Thyroid gland (tissue), 4 donors: ENCODE results near the gene BBIP1. TPM values are rescaled to one million over a fixed set of nuclear protein-coding genes. Genes with fewer than 3 reads are reported as not detected.

Source experiments
- DNase-seq, 2 donors: peaks; one replicate each; pipeline ENCODE4 v3.0.0-alpha.2; 2019
- H3K27ac ChIP-seq, 3 donors: fragments of 200-600 bp; sonication (generic); 1 replicate in 2 of 3; 2 replicates in 1 of 3; pipeline ENCODE4 v1.5.1; 2016 to 2019; ENCODE audit warnings: mild to moderate bottlenecking in 1 of 3, moderate library complexity in 1 of 3
- H3K27me3 ChIP-seq: fragments of 200-600 bp; sonication (generic); one replicate; pipeline ENCODE4 v1.5.1; 2019
- H3K36me3 ChIP-seq, 2 donors: fragments of 200-600 bp; sonication (generic); one replicate each; pipeline ENCODE4 v1.5.1; 2016 to 2019
- H3K4me1 ChIP-seq, 2 donors: fragments of 200-600 bp; sonication (generic); one replicate each; pipeline ENCODE4 v1.5.1; 2017 to 2019
- H3K4me3 ChIP-seq, 3 donors: fragments of 200-600 bp; sonication (generic); replicated peaks in 1 of 3; 1 replicate in 2 of 3; 2 replicates in 1 of 3; pipeline ENCODE4 v1.5.1; 2016; ENCODE audit warnings: mild to moderate bottlenecking in 1 of 3
- H3K9me3 ChIP-seq: fragments of 200-600 bp; sonication (generic); one replicate; pipeline ENCODE4 v1.5.1; 2017
- POLR2A ChIP-seq, 2 donors: fragments of 450-650 bp; IDR thresholded peaks; one replicate each; pipeline ENCODE4 v1.6.1; 2017; ENCODE audit warnings: antibody characterized with exemption in 2 of 2, mild to moderate bottlenecking in 2 of 2, moderate library complexity in 1 of 2
- WGBS, 2 donors: methylation state at CpG; one replicate each; pipeline ENCODE4 v1.1.5; 2017; 5-methylcytosine and 5-hydroxymethylcytosine counted together
- intact Hi-C: fragments of 100-400 bp; cut with DNase I; formaldehyde crosslinking; loops from one replicate; pipeline ENCODE4 v1.15.1; 2023
- total RNA-seq, 4 donors: library from RNA; depleted of rRNA; stranded (reverse); fragments of >200 nt; gene quantifications; one replicate each; pipeline ENCODE4 v1.2.3, GENCODE V29; 2016
- TF ChIP-seq, protein P1 (sequence below), 6 experiments: fragments of 200-600 bp in 3 of 6; fragments of 450-650 bp in 3 of 6; sonication (generic) in 3 of 6; IDR thresholded peaks; one replicate each; pipeline ENCODE4 v1.5.1; 2016 to 2019; ENCODE audit warnings: antibody characterized with exemption in 6 of 6, mild to moderate bottlenecking in 2 of 6, inconsistent platforms in 1 of 6, moderate library complexity in 1 of 6

The BBIP1 gene
- total RNA-seq, 4 donors from 2014 or later, result 27.3 to 48.4 (median 34.1) TPM

DNA sequence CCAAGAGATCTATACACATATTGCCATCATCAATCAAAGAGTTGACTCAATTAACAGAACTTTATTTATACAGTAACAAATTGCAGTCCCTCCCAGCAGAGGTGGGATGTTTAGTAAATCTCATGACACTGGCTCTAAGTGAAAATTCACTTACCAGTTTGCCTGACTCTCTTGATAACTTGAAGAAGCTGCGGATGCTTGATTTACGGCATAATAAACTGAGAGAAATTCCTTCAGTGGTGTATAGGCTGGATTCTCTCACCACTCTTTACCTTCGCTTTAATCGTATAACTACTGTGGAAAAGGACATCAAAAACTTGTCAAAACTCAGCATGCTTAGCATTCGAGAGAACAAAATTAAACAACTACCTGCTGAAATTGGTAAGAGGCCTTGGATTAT, 45.7 kb upstream of the BBIP1 start:
- Histone ChIP-seq H3K27me3 (no peaks in the 10 kb centered on the region), H3K9me3 (no peaks in the 10 kb centered on the region), H3K36me3 (no peaks in the 10 kb centered on the region), H3K27ac (no peak overlapping the region), H3K4me3 (no peak overlapping the region), H3K4me1 (peaks cover 19 to 24% of the 10 kb centered on the region in 2 donors)
- intact Hi-C loops, result no loop called here
- 95 to 96% methylated on average over 5 of the region's 5 CpGs for WGBS, 2 donors
- no peak for DNase-seq
- TF ChIP-seq, protein P1, sequence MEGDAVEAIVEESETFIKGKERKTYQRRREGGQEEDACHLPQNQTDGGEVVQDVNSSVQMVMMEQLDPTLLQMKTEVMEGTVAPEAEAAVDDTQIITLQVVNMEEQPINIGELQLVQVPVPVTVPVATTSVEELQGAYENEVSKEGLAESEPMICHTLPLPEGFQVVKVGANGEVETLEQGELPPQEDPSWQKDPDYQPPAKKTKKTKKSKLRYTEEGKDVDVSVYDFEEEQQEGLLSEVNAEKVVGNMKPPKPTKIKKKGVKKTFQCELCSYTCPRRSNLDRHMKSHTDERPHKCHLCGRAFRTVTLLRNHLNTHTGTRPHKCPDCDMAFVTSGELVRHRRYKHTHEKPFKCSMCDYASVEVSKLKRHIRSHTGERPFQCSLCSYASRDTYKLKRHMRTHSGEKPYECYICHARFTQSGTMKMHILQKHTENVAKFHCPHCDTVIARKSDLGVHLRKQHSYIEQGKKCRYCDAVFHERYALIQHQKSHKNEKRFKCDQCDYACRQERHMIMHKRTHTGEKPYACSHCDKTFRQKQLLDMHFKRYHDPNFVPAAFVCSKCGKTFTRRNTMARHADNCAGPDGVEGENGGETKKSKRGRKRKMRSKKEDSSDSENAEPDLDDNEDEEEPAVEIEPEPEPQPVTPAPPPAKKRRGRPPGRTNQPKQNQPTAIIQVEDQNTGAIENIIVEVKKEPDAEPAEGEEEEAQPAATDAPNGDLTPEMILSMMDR (IDR thresholded peaks at IDR 0.05), result no peak
- no peak for TF ChIP-seq POLR2A (IDR thresholded peaks at IDR 0.05)

DNA sequence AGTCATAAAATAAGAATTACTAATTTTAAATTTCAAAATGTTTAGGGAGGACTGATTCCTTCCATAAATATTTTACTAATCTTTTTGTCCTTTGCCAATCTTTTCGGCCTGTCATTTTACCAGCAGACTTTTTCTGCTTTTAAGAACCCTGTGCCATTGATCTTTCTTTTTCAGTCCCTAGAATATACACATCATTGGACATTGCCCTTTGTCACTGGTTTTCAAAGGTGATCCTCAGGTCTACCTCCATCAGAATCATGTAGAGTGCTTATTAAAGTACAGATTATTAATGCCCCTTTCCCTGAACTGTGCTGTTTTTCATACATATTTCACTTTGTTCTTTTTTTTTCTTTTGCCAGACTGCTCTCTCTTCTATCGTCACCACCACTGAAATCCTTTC, 44.2 kb upstream of the BBIP1 start:
- no peak overlapping the region for H3K4me3 ChIP-seq
- H3K27ac ChIP-seq, result no peak overlapping the region
- TF ChIP-seq POLR2A (IDR thresholded peaks at IDR 0.05), result no peak
- TF ChIP-seq, protein P1 (IDR thresholded peaks at IDR 0.05), result no peak
- no peaks in the 10 kb centered on the region for H3K36me3 ChIP-seq
- H3K9me3 ChIP-seq, result no peaks in the 10 kb centered on the region
- intact Hi-C loops, result no loop called here
- 94 to 96% methylated on average over 2 of the region's 2 CpGs for WGBS, 2 donors
- H3K27me3 ChIP-seq, result no peaks in the 10 kb centered on the region
- no peak for DNase-seq
- peaks cover 21 to 26% of the 10 kb centered on the region in 2 donors for H3K4me1 ChIP-seq

DNA sequence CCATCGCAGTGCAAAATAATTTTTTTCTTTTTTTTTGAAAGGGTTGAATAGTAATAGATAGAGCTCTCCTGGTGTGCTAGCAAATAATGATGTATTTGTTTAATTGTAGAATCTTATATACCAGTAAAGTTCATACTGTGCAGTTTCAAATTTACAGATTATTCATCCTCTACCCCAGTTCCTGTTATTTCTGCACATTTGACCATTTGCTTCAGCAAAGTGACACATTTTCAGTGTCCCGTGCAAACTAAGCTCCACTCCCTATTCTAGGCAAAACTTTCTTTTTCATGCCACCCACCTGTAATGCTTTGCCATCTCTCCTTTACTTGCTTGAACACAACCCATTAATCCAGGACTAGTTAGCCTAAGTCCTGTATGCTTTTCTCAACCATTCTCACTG, 43.5 kb upstream of the BBIP1 start:
- WGBS, 2 donors, result 90 to 94% methylated on average over 2 of the region's 2 CpGs
- no peak overlapping the region for H3K4me3 ChIP-seq
- no peak for TF ChIP-seq POLR2A (IDR thresholded peaks at IDR 0.05)
- TF ChIP-seq, protein P1 (IDR thresholded peaks at IDR 0.05), result no peak
- no peak overlapping the region for H3K27ac ChIP-seq
- intact Hi-C loops, result no loop called here
- no peak for DNase-seq
- H3K27me3 ChIP-seq, result no peaks in the 10 kb centered on the region
- H3K4me1 ChIP-seq, result peaks cover 21 to 26% of the 10 kb centered on the region in 2 donors
- H3K36me3 ChIP-seq, result no peaks in the 10 kb centered on the region
- H3K9me3 ChIP-seq, result no peaks in the 10 kb centered on the region

DNA sequence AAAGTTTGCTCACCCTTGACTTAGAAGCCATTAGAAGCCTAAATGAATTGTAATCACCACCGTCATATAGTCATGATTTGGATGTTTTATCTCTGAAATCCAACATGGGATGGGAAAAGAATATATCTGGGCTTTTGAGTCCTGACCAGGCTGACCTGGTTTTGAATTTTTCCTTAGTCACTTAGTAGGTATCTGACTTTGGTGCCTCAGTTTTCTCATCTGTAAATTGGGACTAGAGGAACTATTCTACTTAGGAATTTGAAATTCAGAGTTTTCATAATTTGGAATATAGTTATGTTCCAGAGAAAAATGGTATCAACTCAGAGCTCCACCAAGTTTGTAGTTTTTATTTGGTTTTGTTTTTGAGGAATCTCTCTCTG, 41.3 kb upstream of the BBIP1 start:
- Histone ChIP-seq H3K4me3 (no peak overlapping the region), H3K36me3 (no peaks in the 10 kb centered on the region), H3K27ac (no peak overlapping the region), H3K4me1 (peaks cover 16 to 26% of the 10 kb centered on the region in 2 donors), H3K9me3 (no peaks in the 10 kb centered on the region), H3K27me3 (no peaks in the 10 kb centered on the region)
- DNase-seq, result no peak
- intact Hi-C loops, result no loop called here
- WGBS, 2 donors, result 96 to 98% methylated on average over 1 of the region's 1 CpG
- TF ChIP-seq, protein P1 (IDR thresholded peaks at IDR 0.05), result no peak
- TF ChIP-seq POLR2A (IDR thresholded peaks at IDR 0.05), result no peak

DNA sequence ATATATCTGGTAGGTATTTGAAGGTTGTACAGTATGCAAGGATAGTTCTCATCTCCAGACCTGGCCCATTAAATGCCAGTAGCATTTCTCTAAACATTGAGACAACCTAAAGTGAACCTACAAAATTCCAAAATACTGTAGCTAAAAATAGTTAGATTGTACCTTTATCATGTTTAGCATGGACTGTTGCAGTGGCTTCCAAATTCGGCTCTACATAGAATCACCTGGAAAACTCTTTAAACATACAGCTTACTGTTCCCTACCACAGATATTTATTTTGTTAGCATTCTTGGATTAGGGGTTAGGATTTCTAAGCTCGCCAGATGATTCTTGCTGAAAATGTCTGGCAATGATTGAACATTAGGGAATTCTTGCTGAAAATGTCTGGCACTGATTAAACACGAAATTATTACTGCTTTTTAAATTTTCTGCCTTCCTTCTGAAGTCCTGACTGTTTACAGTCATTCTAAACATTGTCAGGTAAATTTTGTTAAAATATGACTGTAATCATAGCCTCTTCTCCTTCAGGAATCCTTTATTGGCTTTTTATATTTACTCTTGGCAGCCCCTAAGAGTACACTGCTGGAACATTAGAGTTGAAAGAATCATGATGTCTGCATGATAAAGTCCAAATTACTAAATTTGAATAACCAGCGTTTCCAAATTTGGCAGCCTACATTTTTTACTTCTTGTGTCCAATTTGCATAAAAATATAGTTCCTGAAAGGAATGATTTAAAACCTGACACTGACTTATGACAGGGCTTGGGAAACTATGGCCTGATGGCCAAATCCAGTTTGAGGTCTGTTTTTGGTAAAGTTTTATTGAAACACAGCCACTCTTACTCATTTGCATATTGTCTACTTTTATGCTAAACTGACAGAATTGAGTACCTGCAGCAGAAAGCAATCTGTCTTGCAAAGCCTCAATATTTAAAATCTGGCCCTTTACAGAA, 40.7 kb upstream of the BBIP1 start:
- 64 to 69% methylated on average over 4 of the region's 4 CpGs for WGBS, 2 donors
- no peak overlapping the region for H3K4me3 ChIP-seq
- H3K27ac ChIP-seq, result no peak overlapping the region
- TF ChIP-seq, protein P1 (IDR thresholded peaks at IDR 0.05), result no peak
- no peak for TF ChIP-seq POLR2A (IDR thresholded peaks at IDR 0.05)
- intact Hi-C loops, result no loop called here
- no peaks in the 10 kb centered on the region for H3K36me3 ChIP-seq
- peaks cover 16 to 26% of the 10 kb centered on the region in 2 donors for H3K4me1 ChIP-seq
- DNase-seq, result no peak
- H3K9me3 ChIP-seq, result no peaks in the 10 kb centered on the region
- H3K27me3 ChIP-seq, result no peaks in the 10 kb centered on the region
